ENCODE measurements around the gene EPG5. TPM values are rescaled to one million over a fixed set of nuclear protein-coding genes. Genes with fewer than 3 reads are reported as not detected.

Gene EPG5
- total RNA-seq, 1 experiment from 2014 or later, result 16.1 TPM

- Mint-ChIP-seq H3K27me3 (ENCODE audit: low read depth) (peaks cover 3% of the 10 kb centered on the region; the same call in 1 of the 2 replicates), H3K9me3 (no peaks in the 10 kb centered on the region), H3K4me3 (no peak overlapping the region), H3K4me1 (peaks cover 8% of the 10 kb centered on the region in 2 experiments; a peak in 3 of 4 replicates), H3K27ac (peak overlapping the region in 2 of 3 experiments; percentile 46 to 79; a peak in 5 of 7 replicates), H3K36me3 (ENCODE audit: insufficient read depth in 1 of 3, low read depth in 3 of 3) (peaks cover 3 to 8% (median 4%) of the 10 kb centered on the region in 3 experiments; a peak in 3 of 7 replicates)
- no peaks in the 10 kb centered on the region for H3K79me2 ChIP-seq (ENCODE audit: insufficient read depth, low read length)
- no CpG with 5 or more reads among the region's 8 CpGs for WGBS (ENCODE audit: extremely low coverage, insufficient read length, low lambda C conversion rate)
- no peak for DNase-seq
- H2BK12ac ChIP-seq (ENCODE audit: insufficient read length, low read depth, low read length), result no peak overlapping the region
- H4K91ac ChIP-seq (ENCODE audit: insufficient read length, low read depth, low read length), result no peak overlapping the region
- no peak overlapping the region for H2BK15ac ChIP-seq (ENCODE audit: low read depth, low read length)
- H3K4me1 ChIP-seq (ENCODE audit: insufficient read depth, low read length), result no peaks in the 10 kb centered on the region
- TF ChIP-seq CTCF (conservative IDR thresholded peaks at IDR 0.05), result no peak
- no peak overlapping the region for H3K18ac ChIP-seq (ENCODE audit: insufficient read length, low read depth, low read length)
- H3K23ac ChIP-seq (ENCODE audit: insufficient read length, low read depth, low read length), result no peak overlapping the region
- no peaks in the 10 kb centered on the region for H4K20me1 ChIP-seq (ENCODE audit: control insufficient read depth, insufficient read depth, insufficient read length)
- no peaks in the 10 kb centered on the region for H3K9me3 ChIP-seq (ENCODE audit: control insufficient read depth, low read depth, low read length)
- no peak overlapping the region for H2AK5ac ChIP-seq (ENCODE audit: insufficient read length, low read length)
- H3K14ac ChIP-seq (ENCODE audit: insufficient read depth, low read length), result no peak overlapping the region; the same call in 1 of the 2 replicates
- no peaks in the 10 kb centered on the region for H3K79me1 ChIP-seq (ENCODE audit: insufficient read depth, low read depth, low read length, poor library complexity, severe bottlenecking)
- no peak overlapping the region for H3K9ac ChIP-seq (ENCODE audit: extremely low read depth, insufficient read length, low read length)
- no peak overlapping the region for H4K8ac ChIP-seq (replicated peaks; ENCODE audit: insufficient read length, low read depth, low read length)
- no peak overlapping the region for H2BK120ac ChIP-seq (ENCODE audit: low read depth, low read length, poor library complexity, severe bottlenecking)
- H4K5ac ChIP-seq (ENCODE audit: insufficient read length, low read depth, low read length), result no peak overlapping the region
- H3K27me3 ChIP-seq (ENCODE audit: insufficient read depth, low read length), result no peaks in the 10 kb centered on the region
- no peak overlapping the region for H2AFZ ChIP-seq (ENCODE audit: low read length)
- no peak overlapping the region for H3K4me2 ChIP-seq (ENCODE audit: insufficient read depth, insufficient read length, low read length)
- H3K27ac ChIP-seq (ENCODE audit: insufficient read length, low read depth, low read length), result no peak overlapping the region
- no peak overlapping the region for H2BK20ac ChIP-seq (ENCODE audit: low read depth, low read length, poor library complexity, severe bottlenecking)
- H3K4ac ChIP-seq (ENCODE audit: low read depth, low read length), result no peak overlapping the region
- H3K56ac ChIP-seq (ENCODE audit: insufficient read length, low read depth, low read length), result no peak overlapping the region
- no peaks in the 10 kb centered on the region for H3K23me2 ChIP-seq (ENCODE audit: insufficient read length, low read depth, low read length, poor library complexity, severe bottlenecking)
- no peak overlapping the region for H3T11ph ChIP-seq (ENCODE audit: low read length)
- H2BK5ac ChIP-seq (ENCODE audit: insufficient read length, low read length), result no peak overlapping the region
These were observed 121.7 kb downstream of the EPG5 start for GRCh38 chr18:45845410-45845809.
